ENCODE results near the gene MAP3K6.

- TF ChIP-seq, protein P1, sequence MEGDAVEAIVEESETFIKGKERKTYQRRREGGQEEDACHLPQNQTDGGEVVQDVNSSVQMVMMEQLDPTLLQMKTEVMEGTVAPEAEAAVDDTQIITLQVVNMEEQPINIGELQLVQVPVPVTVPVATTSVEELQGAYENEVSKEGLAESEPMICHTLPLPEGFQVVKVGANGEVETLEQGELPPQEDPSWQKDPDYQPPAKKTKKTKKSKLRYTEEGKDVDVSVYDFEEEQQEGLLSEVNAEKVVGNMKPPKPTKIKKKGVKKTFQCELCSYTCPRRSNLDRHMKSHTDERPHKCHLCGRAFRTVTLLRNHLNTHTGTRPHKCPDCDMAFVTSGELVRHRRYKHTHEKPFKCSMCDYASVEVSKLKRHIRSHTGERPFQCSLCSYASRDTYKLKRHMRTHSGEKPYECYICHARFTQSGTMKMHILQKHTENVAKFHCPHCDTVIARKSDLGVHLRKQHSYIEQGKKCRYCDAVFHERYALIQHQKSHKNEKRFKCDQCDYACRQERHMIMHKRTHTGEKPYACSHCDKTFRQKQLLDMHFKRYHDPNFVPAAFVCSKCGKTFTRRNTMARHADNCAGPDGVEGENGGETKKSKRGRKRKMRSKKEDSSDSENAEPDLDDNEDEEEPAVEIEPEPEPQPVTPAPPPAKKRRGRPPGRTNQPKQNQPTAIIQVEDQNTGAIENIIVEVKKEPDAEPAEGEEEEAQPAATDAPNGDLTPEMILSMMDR (IDR thresholded peaks at IDR 0.05; ENCODE audit: poor library complexity, severe bottlenecking), result no peak
- TF ChIP-seq RAD21 (conservative IDR thresholded peaks at IDR 0.05), result no peak
- no peak for TF ChIP-seq EZH2 (IDR thresholded peaks at IDR 0.05; ENCODE audit: borderline replicate concordance, insufficient read depth, low read length, poor library complexity, severe bottlenecking)
- TF ChIP-seq EP300 (conservative IDR thresholded peaks at IDR 0.05; ENCODE audit: poor library complexity, severe bottlenecking), result no peak
- TF ChIP-seq, protein P2, sequence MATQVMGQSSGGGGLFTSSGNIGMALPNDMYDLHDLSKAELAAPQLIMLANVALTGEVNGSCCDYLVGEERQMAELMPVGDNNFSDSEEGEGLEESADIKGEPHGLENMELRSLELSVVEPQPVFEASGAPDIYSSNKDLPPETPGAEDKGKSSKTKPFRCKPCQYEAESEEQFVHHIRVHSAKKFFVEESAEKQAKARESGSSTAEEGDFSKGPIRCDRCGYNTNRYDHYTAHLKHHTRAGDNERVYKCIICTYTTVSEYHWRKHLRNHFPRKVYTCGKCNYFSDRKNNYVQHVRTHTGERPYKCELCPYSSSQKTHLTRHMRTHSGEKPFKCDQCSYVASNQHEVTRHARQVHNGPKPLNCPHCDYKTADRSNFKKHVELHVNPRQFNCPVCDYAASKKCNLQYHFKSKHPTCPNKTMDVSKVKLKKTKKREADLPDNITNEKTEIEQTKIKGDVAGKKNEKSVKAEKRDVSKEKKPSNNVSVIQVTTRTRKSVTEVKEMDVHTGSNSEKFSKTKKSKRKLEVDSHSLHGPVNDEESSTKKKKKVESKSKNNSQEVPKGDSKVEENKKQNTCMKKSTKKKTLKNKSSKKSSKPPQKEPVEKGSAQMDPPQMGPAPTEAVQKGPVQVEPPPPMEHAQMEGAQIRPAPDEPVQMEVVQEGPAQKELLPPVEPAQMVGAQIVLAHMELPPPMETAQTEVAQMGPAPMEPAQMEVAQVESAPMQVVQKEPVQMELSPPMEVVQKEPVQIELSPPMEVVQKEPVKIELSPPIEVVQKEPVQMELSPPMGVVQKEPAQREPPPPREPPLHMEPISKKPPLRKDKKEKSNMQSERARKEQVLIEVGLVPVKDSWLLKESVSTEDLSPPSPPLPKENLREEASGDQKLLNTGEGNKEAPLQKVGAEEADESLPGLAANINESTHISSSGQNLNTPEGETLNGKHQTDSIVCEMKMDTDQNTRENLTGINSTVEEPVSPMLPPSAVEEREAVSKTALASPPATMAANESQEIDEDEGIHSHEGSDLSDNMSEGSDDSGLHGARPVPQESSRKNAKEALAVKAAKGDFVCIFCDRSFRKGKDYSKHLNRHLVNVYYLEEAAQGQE (IDR thresholded peaks at IDR 0.05; ENCODE audit: borderline replicate concordance), result no peak
- no peak for TF ChIP-seq POLR2AphosphoS5 (IDR thresholded peaks at IDR 0.05)
- TF ChIP-seq MXI1 (conservative IDR thresholded peaks at IDR 0.05; ENCODE audit: poor library complexity, severe bottlenecking), result no peak
- TF ChIP-seq TAF1 (IDR thresholded peaks at IDR 0.05; ENCODE audit: low read depth), result no peak
Measured at GRCh38 chr1:27363766-27364695, 2.7 kb downstream of the MAP3K6 start.

Data from neural cell (in vitro differentiated cells).